Diencephalon (tissue), 1 donor: ENCODE data around the gene MATR3. TPM values are rescaled to one million over a fixed set of nuclear protein-coding genes. Genes with fewer than 3 reads are reported as not detected.

Experiments used
- small RNA-seq: library from RNA; depleted of rRNA; stranded (forward); fragments of <200 nt; gene quantifications from one replicate; pipeline ENCODE3, GENCODE V24; 2014
- total RNA-seq: library from RNA; depleted of rRNA; stranded (reverse); fragments of >200 nt; gene quantifications from one replicate; pipeline ENCODE4 v1.2.3, GENCODE V29; 2014

Gene MATR3
- 609 TPM for total RNA-seq

GRCh38 chr5:139293507-139294373 lies at the start of gene MATR3:
MATR3 (plus strand) TSS chr5:139293740; CDS start chr5:139307416, 13,676 bp downstream.

GRCh38 chr5:139341689-139342422 lies 48.3 kb downstream of the MATR3 start, which contains the start of gene PAIP2:
PAIP2 (plus strand) TSS chr5:139341854; CDS start chr5:139363785, 21,931 bp downstream.

Small RNAs within 50 kb of the gene (small RNA-seq; reads per million reads assigned to genes)
- gene RNA5SP195 (not detected), gene SNORA74A (4.1 reads per million, percentile 91 among the genes with 10 or more reads in this experiment), gene SNORA74D (3.7 reads per million, percentile 90 among the genes with 10 or more reads in this experiment)

Other genes with a start within 250 kb of the MATR3 start
- gene SIL1, start 95.4 kb upstream of the MATR3 start, total RNA-seq = 14.8 TPM
- 135 TPM for gene PAIP2, start 48.1 kb downstream of the MATR3 start, total RNA-seq
- gene SLC23A1, start 89.6 kb downstream of the MATR3 start, total RNA-seq = 0.69 TPM
- not detected for gene MZB1, start 96.2 kb downstream of the MATR3 start, total RNA-seq
- 2.8 TPM for gene PROB1, start 101.4 kb downstream of the MATR3 start, total RNA-seq
- 8.5 TPM for gene SPATA24, start 110.3 kb downstream of the MATR3 start, total RNA-seq
- 54.0 TPM for gene DNAJC18, start 145.8 kb downstream of the MATR3 start, total RNA-seq
- 11.3 TPM for gene ECSCR, start 169.0 kb downstream of the MATR3 start, total RNA-seq
- not detected for gene SMIM33, start 177.3 kb downstream of the MATR3 start, total RNA-seq
- gene STING1, start 189.0 kb downstream of the MATR3 start, total RNA-seq = 9.9 TPM